IPS-18a (cell line): ENCODE data around the gene C10orf53.
"Not testable (repeated sequence)": the region's sequence is repeated elsewhere in the genome, so short reads cannot be mapped to it uniquely, and the experiment has no call there.

Experiments used
- H3K27ac ChIP-seq: one replicate; pipeline ENCODE4 v1.5.1; 2013; ENCODE audit warnings: low read length
- H3K27me3 ChIP-seq: one replicate; pipeline ENCODE4 v1.6.1; 2013; ENCODE audit warnings: mild to moderate bottlenecking, low read length; ENCODE audit not compliant: control insufficient read depth, insufficient read depth
- H3K36me3 ChIP-seq: one replicate; pipeline ENCODE4 v1.6.1; 2013; ENCODE audit warnings: low read depth, low read length; ENCODE audit not compliant: control insufficient read depth
- H3K4me1 ChIP-seq: one replicate; pipeline ENCODE4 v1.6.1; 2013; ENCODE audit warnings: low read depth, low read length; ENCODE audit not compliant: control insufficient read depth
- H3K4me3 ChIP-seq: one replicate; pipeline ENCODE4 v1.5.1; 2013; ENCODE audit warnings: low read length
- H3K9ac ChIP-seq: one replicate; pipeline ENCODE4 v1.6.1; 2013; ENCODE audit warnings: mild to moderate bottlenecking, low read length, moderate library complexity
- H3K9me3 ChIP-seq: one replicate; pipeline ENCODE4 v1.6.1; 2013; ENCODE audit warnings: low read depth, low read length; ENCODE audit not compliant: control insufficient read depth

Gene C10orf53

GRCh38 chr10:49668684-49669083, 10.8 kb upstream of the C10orf53 start:
- no peak overlapping the region for H3K9ac ChIP-seq
- no peak overlapping the region for H3K27ac ChIP-seq
- no peaks in the 10 kb centered on the region for H3K9me3 ChIP-seq
- peaks cover 7% of the 10 kb centered on the region for H3K27me3 ChIP-seq
- H3K4me3 ChIP-seq, result no peak overlapping the region
- no peaks in the 10 kb centered on the region for H3K36me3 ChIP-seq
- no peaks in the 10 kb centered on the region for H3K4me1 ChIP-seq

GRCh38 chr10:49678827-49679479, 498 bp upstream of the C10orf53 start:
- Histone ChIP-seq H3K27me3 (peaks cover 77% of the 10 kb centered on the region), H3K27ac (no peak overlapping the region), H3K4me3 (peak overlapping the region; percentile 61), H3K9me3 (no peaks in the 10 kb centered on the region), H3K9ac (no peak overlapping the region), H3K4me1 (peaks cover 3% of the 10 kb centered on the region), H3K36me3 (no peaks in the 10 kb centered on the region)

- H3K9me3 ChIP-seq, H3K4me3 ChIP-seq, H3K27ac ChIP-seq, H3K9ac ChIP-seq, H3K36me3 ChIP-seq, H3K4me1 ChIP-seq: not testable (repeated sequence)
- H3K27me3 ChIP-seq, result peaks cover 51% of the 10 kb centered on the region
These were observed 3.0 kb downstream of the C10orf53 start for GRCh38 chr10:49682449-49682848.

- no peaks in the 10 kb centered on the region for H3K36me3 ChIP-seq
- H3K4me1 ChIP-seq, result peaks cover 9% of the 10 kb centered on the region
- H3K9me3 ChIP-seq, result peaks cover 5% of the 10 kb centered on the region
- H3K9ac ChIP-seq, result no peak overlapping the region
- H3K4me3 ChIP-seq, result no peak overlapping the region
- no peak overlapping the region for H3K27ac ChIP-seq
- H3K27me3 ChIP-seq, result peaks cover 51% of the 10 kb centered on the region
These were observed 3.4 kb downstream of the C10orf53 start for GRCh38 chr10:49682879-49683278.

GRCh38 chr10:49686651-49687050, 7.2 kb downstream of the C10orf53 start:
- H3K27me3 ChIP-seq, result peaks cover 51% of the 10 kb centered on the region
- no peak overlapping the region for H3K4me3 ChIP-seq
- no peaks in the 10 kb centered on the region for H3K36me3 ChIP-seq
- H3K9me3 ChIP-seq, result peaks cover 5% of the 10 kb centered on the region
- no peak overlapping the region for H3K9ac ChIP-seq
- peaks cover 36% of the 10 kb centered on the region for H3K4me1 ChIP-seq
- H3K27ac ChIP-seq, result no peak overlapping the region

GRCh38 chr10:49688261-49688846, 8.9 kb downstream of the C10orf53 start:
- no peak overlapping the region for H3K27ac ChIP-seq
- H3K4me3 ChIP-seq, result peak overlapping the region; percentile 43
- H3K9ac ChIP-seq, result no peak overlapping the region
- H3K36me3 ChIP-seq, result no peaks in the 10 kb centered on the region
- H3K27me3 ChIP-seq, result peaks cover 65% of the 10 kb centered on the region
- H3K4me1 ChIP-seq, result peaks cover 42% of the 10 kb centered on the region
- H3K9me3 ChIP-seq, result peaks cover 5% of the 10 kb centered on the region

GRCh38 chr10:49688920-49689319, 9.5 kb downstream of the C10orf53 start:
- Histone ChIP-seq H3K27me3 (peaks cover 71% of the 10 kb centered on the region), H3K4me1 (peaks cover 42% of the 10 kb centered on the region), H3K27ac (no peak overlapping the region), H3K9ac (no peak overlapping the region), H3K36me3 (no peaks in the 10 kb centered on the region), H3K9me3 (peaks cover 5% of the 10 kb centered on the region), H3K4me3 (peak overlapping the region; percentile 43)

- no peaks in the 10 kb centered on the region for H3K36me3 ChIP-seq
- H3K9ac ChIP-seq, result no peak overlapping the region
- peak overlapping the region; percentile 41 for H3K4me3 ChIP-seq
- H3K27ac ChIP-seq, result no peak overlapping the region
- peaks cover 82% of the 10 kb centered on the region for H3K27me3 ChIP-seq
- H3K4me1 ChIP-seq, result peaks cover 42% of the 10 kb centered on the region
- H3K9me3 ChIP-seq, result peaks cover 5% of the 10 kb centered on the region
These were observed 10.5 kb downstream of the C10orf53 start for GRCh38 chr10:49689882-49690510.

GRCh38 chr10:49690698-49691356, 11.4 kb downstream of the C10orf53 start:
- Histone ChIP-seq H3K4me1 (peaks cover 42% of the 10 kb centered on the region), H3K36me3 (no peaks in the 10 kb centered on the region), H3K27me3 (peaks cover 90% of the 10 kb centered on the region), H3K9me3 (peaks cover 5% of the 10 kb centered on the region), H3K27ac (no peak overlapping the region), H3K4me3 (peak overlapping the region; percentile 41), H3K9ac (no peak overlapping the region)

- Histone ChIP-seq H3K4me3 (no peak overlapping the region), H3K4me1 (peaks cover 42% of the 10 kb centered on the region), H3K36me3 (no peaks in the 10 kb centered on the region), H3K27me3 (peaks cover 97% of the 10 kb centered on the region), H3K27ac (no peak overlapping the region), H3K9ac (no peak overlapping the region), H3K9me3 (peaks cover 5% of the 10 kb centered on the region)
These were observed 12.1 kb downstream of the C10orf53 start for GRCh38 chr10:49691588-49691987.

- H3K27ac ChIP-seq, result no peak overlapping the region
- peaks cover 22% of the 10 kb centered on the region for H3K4me1 ChIP-seq
- no peaks in the 10 kb centered on the region for H3K36me3 ChIP-seq
- no peak overlapping the region for H3K9ac ChIP-seq
- no peak overlapping the region for H3K4me3 ChIP-seq
- peaks cover 68% of the 10 kb centered on the region for H3K27me3 ChIP-seq
- no peaks in the 10 kb centered on the region for H3K9me3 ChIP-seq
These were observed 15.0 kb downstream of the C10orf53 start for GRCh38 chr10:49694466-49694865.
